Adipocyte (in vitro differentiated cells): Measurements from ENCODE around the gene CAST.

ENCODE experiments used
- DNase-seq: peaks from one replicate; pipeline ENCODE4 v3.0.0-alpha.2; 2015; ENCODE audit warnings: low read depth
- H3K27me3 ChIP-seq: replicated peaks from 2 replicates; pipeline ENCODE4 v1.7.0; 2013; ENCODE audit warnings: mild to moderate bottlenecking, low read length, moderate library complexity; ENCODE audit not compliant: control insufficient read depth, insufficient read depth
- H3K36me3 ChIP-seq: 2 replicates; pipeline ENCODE4 v1.7.0; 2013; ENCODE audit warnings: low read length, mild to moderate bottlenecking, moderate library complexity; ENCODE audit not compliant: control insufficient read depth, insufficient read depth, severe bottlenecking
- H3K4me1 ChIP-seq: 2 replicates; pipeline ENCODE4 v1.7.0; 2013; ENCODE audit warnings: mild to moderate bottlenecking, low read length, moderate library complexity; ENCODE audit not compliant: control insufficient read depth, insufficient read depth
- H3K4me3 ChIP-seq: 2 replicates; pipeline ENCODE4 v1.7.0; 2013; ENCODE audit warnings: mild to moderate bottlenecking, low read length, moderate library complexity
- H3K9ac ChIP-seq: 2 replicates; pipeline ENCODE4 v1.7.0; 2013; ENCODE audit warnings: mild to moderate bottlenecking, low read length, moderate library complexity
- H3K9me3 ChIP-seq: 2 replicates; pipeline ENCODE4 v1.7.0; 2013; ENCODE audit warnings: mild to moderate bottlenecking, low read length, moderate library complexity; ENCODE audit not compliant: control insufficient read depth

CAST gene

GRCh38 chr5:96751203-96752169 lies 89.3 kb downstream of the CAST start:
- H3K4me1 ChIP-seq = peaks cover 21% of the 10 kb centered on the region
- DNase-seq = no peak
- no peak overlapping the region for H3K4me3 ChIP-seq
- no peaks in the 10 kb centered on the region for H3K9me3 ChIP-seq
- H3K36me3 ChIP-seq = peaks cover 96% of the 10 kb centered on the region
- no peaks in the 10 kb centered on the region for H3K27me3 ChIP-seq
- H3K9ac ChIP-seq = no peak overlapping the region

- Histone ChIP-seq H3K27me3 (no peaks in the 10 kb centered on the region), H3K4me1 (peaks cover 29% of the 10 kb centered on the region), H3K9ac (no peak overlapping the region), H3K9me3 (no peaks in the 10 kb centered on the region), H3K4me3 (no peak overlapping the region), H3K36me3 (peaks cover 96% of the 10 kb centered on the region)
- DNase-seq = peak; percentile 90
Measured at GRCh38 chr5:96752341-96753016, 90.3 kb downstream of the CAST start.

GRCh38 chr5:96753017-96753397 lies 90.8 kb downstream of the CAST start:
- DNase-seq = no peak
- H3K36me3 ChIP-seq = peaks cover 96% of the 10 kb centered on the region

GRCh38 chr5:96753848-96754247 lies 91.7 kb downstream of the CAST start:
- no peak for DNase-seq
- Histone ChIP-seq H3K4me1 (peaks cover 27% of the 10 kb centered on the region), H3K9ac (no peak overlapping the region), H3K27me3 (no peaks in the 10 kb centered on the region), H3K36me3 (peaks cover 96% of the 10 kb centered on the region), H3K9me3 (no peaks in the 10 kb centered on the region), H3K4me3 (no peak overlapping the region)

More at GRCh38 chr5:96753017-96753397, 90.8 kb downstream of the CAST start:
- Histone ChIP-seq H3K9me3 (no peaks in the 10 kb centered on the region), H3K9ac (no peak overlapping the region), H3K27me3 (no peaks in the 10 kb centered on the region), H3K4me1 (peaks cover 25% of the 10 kb centered on the region), H3K4me3 (no peak overlapping the region)

GRCh38 chr5:96755851-96756250 lies 93.7 kb downstream of the CAST start:
- DNase-seq = no peak
- H3K27me3 ChIP-seq = no peaks in the 10 kb centered on the region
- no peaks in the 10 kb centered on the region for H3K9me3 ChIP-seq
- H3K36me3 ChIP-seq = peaks cover 96% of the 10 kb centered on the region
- H3K9ac ChIP-seq = no peak overlapping the region
- no peak overlapping the region for H3K4me3 ChIP-seq
- H3K4me1 ChIP-seq = peaks cover 29% of the 10 kb centered on the region

- Histone ChIP-seq H3K9me3 (no peaks in the 10 kb centered on the region), H3K36me3 (peaks cover 96% of the 10 kb centered on the region), H3K9ac (no peak overlapping the region), H3K27me3 (no peaks in the 10 kb centered on the region), H3K4me1 (peaks cover 20% of the 10 kb centered on the region), H3K4me3 (no peak overlapping the region)
- no peak for DNase-seq
Measured at GRCh38 chr5:96756985-96757384, 94.8 kb downstream of the CAST start.

- Histone ChIP-seq H3K4me3 (no peak overlapping the region), H3K27me3 (no peaks in the 10 kb centered on the region), H3K4me1 (peaks cover 15% of the 10 kb centered on the region), H3K9ac (no peak overlapping the region), H3K9me3 (no peaks in the 10 kb centered on the region), H3K36me3 (peaks cover 100% of the 10 kb centered on the region)
- no peak for DNase-seq
Measured at GRCh38 chr5:96758621-96759020, 96.4 kb downstream of the CAST start.

GRCh38 chr5:96761618-96762017 lies 99.4 kb downstream of the CAST start:
- no peaks in the 10 kb centered on the region for H3K9me3 ChIP-seq
- H3K27me3 ChIP-seq = no peaks in the 10 kb centered on the region
- H3K4me1 ChIP-seq = peaks cover 15% of the 10 kb centered on the region
- DNase-seq = peak; percentile 17
- no peak overlapping the region for H3K4me3 ChIP-seq
- H3K36me3 ChIP-seq = peaks cover 100% of the 10 kb centered on the region
- H3K9ac ChIP-seq = no peak overlapping the region

- peaks cover 100% of the 10 kb centered on the region for H3K36me3 ChIP-seq
- peaks cover 7% of the 10 kb centered on the region for H3K4me1 ChIP-seq
- H3K4me3 ChIP-seq = no peak overlapping the region
- H3K27me3 ChIP-seq = no peaks in the 10 kb centered on the region
- H3K9me3 ChIP-seq = no peaks in the 10 kb centered on the region
- no peak overlapping the region for H3K9ac ChIP-seq
- peak; percentile 14 for DNase-seq
Measured at GRCh38 chr5:96763026-96763425, 100.8 kb downstream of the CAST start.

GRCh38 chr5:96765043-96765442 lies 102.9 kb downstream of the CAST start:
- no peak overlapping the region for H3K4me3 ChIP-seq
- DNase-seq = no peak
- H3K27me3 ChIP-seq = no peaks in the 10 kb centered on the region
- H3K9ac ChIP-seq = no peak overlapping the region
- no peaks in the 10 kb centered on the region for H3K9me3 ChIP-seq
- H3K36me3 ChIP-seq = peaks cover 100% of the 10 kb centered on the region
- no peaks in the 10 kb centered on the region for H3K4me1 ChIP-seq

- no peaks in the 10 kb centered on the region for H3K27me3 ChIP-seq
- H3K36me3 ChIP-seq = peaks cover 100% of the 10 kb centered on the region
- no peaks in the 10 kb centered on the region for H3K4me1 ChIP-seq
- no peak overlapping the region for H3K9ac ChIP-seq
- no peaks in the 10 kb centered on the region for H3K9me3 ChIP-seq
- DNase-seq = no peak
- H3K4me3 ChIP-seq = no peak overlapping the region
Measured at GRCh38 chr5:96768708-96769251, 106.6 kb downstream of the CAST start.
